ENCODE measurements around the gene ATP6V1B1.

DNA sequence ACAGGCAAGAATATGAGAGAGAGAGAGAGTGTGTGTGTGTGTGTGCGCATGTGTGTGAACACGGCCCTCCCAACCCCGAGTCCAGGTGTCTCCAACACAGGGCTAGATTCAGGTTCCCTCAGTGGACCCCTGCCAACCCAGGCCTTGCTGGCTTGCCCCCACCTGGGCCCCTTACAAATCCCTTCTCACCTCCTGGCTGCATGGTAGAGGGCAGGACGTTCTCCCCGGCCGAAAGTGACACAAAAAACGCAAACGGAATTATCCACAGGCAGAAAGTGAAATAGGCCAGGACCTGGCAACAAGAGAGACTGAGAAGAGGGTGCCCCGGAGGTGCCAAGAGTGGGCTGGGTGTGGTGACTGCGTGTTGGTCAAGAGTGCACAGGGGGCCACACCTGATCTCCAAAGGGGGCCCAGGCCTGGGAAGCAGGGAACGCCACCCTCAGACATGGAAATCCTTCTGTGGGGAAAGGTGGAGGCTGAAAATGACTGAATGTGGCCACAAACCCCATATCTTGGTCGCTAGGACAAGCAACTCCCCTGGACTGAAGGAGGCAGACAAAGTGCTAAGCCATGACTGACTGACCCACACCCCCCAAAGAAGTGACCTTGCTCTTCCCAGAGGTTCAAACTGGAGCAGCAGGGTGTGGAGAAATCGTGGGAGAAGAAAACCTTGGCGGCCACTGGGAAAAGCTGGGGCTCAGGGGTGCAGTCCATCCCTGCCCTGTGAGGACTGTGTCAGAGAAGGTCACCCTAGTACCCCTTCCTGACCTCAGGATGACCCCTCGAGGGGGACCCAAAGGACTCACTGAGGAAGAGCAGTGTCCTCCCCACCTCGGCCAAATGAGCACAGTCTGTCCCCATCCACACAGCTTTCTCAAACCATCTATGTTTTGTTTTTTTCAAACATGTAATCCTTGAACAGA, 53.3 kb downstream of the ATP6V1B1 start:
- no peak for TF ChIP-seq ZNF136 (CRISPR knock-in tag; IDR thresholded peaks at IDR 0.05; ENCODE audit: low read depth)
- TF ChIP-seq, protein P1, sequence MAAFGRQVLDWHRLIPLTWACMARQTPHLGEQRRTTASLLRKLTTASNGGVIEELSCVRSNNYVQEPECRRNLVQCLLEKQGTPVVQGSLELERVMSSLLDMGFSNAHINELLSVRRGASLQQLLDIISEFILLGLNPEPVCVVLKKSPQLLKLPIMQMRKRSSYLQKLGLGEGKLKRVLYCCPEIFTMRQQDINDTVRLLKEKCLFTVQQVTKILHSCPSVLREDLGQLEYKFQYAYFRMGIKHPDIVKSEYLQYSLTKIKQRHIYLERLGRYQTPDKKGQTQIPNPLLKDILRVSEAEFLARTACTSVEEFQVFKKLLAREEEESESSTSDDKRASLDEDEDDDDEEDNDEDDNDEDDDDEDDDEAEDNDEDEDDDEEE (CRISPR knock-in tag; IDR thresholded peaks at IDR 0.05): no peak
- TF ChIP-seq ZNF672 (CRISPR knock-in tag; IDR thresholded peaks at IDR 0.05): no peak
- TF ChIP-seq NFYB (CRISPR knock-in tag; IDR thresholded peaks at IDR 0.05): no peak
- TF ChIP-seq POLR2A (IDR thresholded peaks at IDR 0.05; ENCODE audit: insufficient read depth in 1 of 2, low read depth in 2 of 2, low read length in 2 of 2): no peak
- TF ChIP-seq, protein P2, sequence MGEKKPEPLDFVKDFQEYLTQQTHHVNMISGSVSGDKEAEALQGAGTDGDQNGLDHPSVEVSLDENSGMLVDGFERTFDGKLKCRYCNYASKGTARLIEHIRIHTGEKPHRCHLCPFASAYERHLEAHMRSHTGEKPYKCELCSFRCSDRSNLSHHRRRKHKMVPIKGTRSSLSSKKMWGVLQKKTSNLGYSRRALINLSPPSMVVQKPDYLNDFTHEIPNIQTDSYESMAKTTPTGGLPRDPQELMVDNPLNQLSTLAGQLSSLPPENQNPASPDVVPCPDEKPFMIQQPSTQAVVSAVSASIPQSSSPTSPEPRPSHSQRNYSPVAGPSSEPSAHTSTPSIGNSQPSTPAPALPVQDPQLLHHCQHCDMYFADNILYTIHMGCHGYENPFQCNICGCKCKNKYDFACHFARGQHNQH (CRISPR knock-in tag; IDR thresholded peaks at IDR 0.05): no peak
- TF ChIP-seq, protein P3, sequence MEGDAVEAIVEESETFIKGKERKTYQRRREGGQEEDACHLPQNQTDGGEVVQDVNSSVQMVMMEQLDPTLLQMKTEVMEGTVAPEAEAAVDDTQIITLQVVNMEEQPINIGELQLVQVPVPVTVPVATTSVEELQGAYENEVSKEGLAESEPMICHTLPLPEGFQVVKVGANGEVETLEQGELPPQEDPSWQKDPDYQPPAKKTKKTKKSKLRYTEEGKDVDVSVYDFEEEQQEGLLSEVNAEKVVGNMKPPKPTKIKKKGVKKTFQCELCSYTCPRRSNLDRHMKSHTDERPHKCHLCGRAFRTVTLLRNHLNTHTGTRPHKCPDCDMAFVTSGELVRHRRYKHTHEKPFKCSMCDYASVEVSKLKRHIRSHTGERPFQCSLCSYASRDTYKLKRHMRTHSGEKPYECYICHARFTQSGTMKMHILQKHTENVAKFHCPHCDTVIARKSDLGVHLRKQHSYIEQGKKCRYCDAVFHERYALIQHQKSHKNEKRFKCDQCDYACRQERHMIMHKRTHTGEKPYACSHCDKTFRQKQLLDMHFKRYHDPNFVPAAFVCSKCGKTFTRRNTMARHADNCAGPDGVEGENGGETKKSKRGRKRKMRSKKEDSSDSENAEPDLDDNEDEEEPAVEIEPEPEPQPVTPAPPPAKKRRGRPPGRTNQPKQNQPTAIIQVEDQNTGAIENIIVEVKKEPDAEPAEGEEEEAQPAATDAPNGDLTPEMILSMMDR (CRISPR knock-in tag; IDR thresholded peaks at IDR 0.05): no peak
- TF ChIP-seq YY1 (IDR thresholded peaks at IDR 0.05; ENCODE audit: insufficient read depth, insufficient replicate concordance, low read depth, low read length): no peak
- TF ChIP-seq SRF (IDR thresholded peaks at IDR 0.05; ENCODE audit: low read depth, low read length): no peak
- no peak for TF ChIP-seq SMAD1 (CRISPR knock-in tag; IDR thresholded peaks at IDR 0.05; ENCODE audit: borderline replicate concordance, low read depth)
- TF ChIP-seq CC2D1A (CRISPR knock-in tag; IDR thresholded peaks at IDR 0.05): no peak
- TF ChIP-seq ZMYM4 (CRISPR knock-in tag; IDR thresholded peaks at IDR 0.05): no peak
- no peak for TF ChIP-seq ZNF563 (CRISPR knock-in tag; IDR thresholded peaks at IDR 0.05)
- no peak for TF ChIP-seq NFE2L2 (IDR thresholded peaks at IDR 0.05; ENCODE audit: low read length)

All from HepG2 (cell line).